ENCODE data around the gene ARMC12. TPM values are rescaled to one million over a fixed set of nuclear protein-coding genes. Genes with fewer than 3 reads are reported as not detected.
"Not testable (repeated sequence)": the region's sequence is repeated elsewhere in the genome, so short reads cannot be mapped to it uniquely, and the experiment has no call there.

Gene ARMC12
- total RNA-seq, 1 donor from 2014 or later: 0.53 TPM

DNA sequence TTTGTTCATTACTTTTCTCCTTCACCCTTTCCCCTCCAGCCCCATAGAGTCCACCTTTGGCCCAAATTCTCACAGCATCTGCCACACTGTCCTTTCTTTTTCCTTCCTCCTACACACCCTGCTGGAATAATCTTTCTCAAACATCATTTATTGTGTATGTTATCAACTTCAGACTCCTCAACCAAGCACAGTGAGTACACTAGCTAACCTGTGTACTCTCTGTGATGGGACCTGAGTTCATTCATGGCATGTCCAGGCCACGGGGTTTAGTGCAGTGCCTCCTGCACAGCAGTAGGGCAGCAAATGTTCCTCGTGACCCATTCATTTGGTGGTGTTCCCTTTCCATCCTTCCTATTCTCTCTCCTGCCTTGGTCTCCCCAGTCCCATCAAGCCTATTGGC, 7.1 kb upstream of the ARMC12 start:
- no peaks in the 10 kb centered on the region for H3K36me3 ChIP-seq (ENCODE audit: control insufficient read depth, insufficient read depth, low read length)
- no peak overlapping the region for H3K4me3 ChIP-seq (ENCODE audit: low read depth, low read length)
- FAIRE-seq (no peak), DNase-seq (ENCODE audit: low read depth) (no peak)
- TF ChIP-seq, protein P1, sequence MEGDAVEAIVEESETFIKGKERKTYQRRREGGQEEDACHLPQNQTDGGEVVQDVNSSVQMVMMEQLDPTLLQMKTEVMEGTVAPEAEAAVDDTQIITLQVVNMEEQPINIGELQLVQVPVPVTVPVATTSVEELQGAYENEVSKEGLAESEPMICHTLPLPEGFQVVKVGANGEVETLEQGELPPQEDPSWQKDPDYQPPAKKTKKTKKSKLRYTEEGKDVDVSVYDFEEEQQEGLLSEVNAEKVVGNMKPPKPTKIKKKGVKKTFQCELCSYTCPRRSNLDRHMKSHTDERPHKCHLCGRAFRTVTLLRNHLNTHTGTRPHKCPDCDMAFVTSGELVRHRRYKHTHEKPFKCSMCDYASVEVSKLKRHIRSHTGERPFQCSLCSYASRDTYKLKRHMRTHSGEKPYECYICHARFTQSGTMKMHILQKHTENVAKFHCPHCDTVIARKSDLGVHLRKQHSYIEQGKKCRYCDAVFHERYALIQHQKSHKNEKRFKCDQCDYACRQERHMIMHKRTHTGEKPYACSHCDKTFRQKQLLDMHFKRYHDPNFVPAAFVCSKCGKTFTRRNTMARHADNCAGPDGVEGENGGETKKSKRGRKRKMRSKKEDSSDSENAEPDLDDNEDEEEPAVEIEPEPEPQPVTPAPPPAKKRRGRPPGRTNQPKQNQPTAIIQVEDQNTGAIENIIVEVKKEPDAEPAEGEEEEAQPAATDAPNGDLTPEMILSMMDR (IDR thresholded peaks at IDR 0.05; ENCODE audit: insufficient read depth, low read length, severe bottlenecking): no peak
- no peaks in the 10 kb centered on the region for H3K27me3 ChIP-seq (ENCODE audit: control insufficient read depth, insufficient read depth, low read length)

DNA sequence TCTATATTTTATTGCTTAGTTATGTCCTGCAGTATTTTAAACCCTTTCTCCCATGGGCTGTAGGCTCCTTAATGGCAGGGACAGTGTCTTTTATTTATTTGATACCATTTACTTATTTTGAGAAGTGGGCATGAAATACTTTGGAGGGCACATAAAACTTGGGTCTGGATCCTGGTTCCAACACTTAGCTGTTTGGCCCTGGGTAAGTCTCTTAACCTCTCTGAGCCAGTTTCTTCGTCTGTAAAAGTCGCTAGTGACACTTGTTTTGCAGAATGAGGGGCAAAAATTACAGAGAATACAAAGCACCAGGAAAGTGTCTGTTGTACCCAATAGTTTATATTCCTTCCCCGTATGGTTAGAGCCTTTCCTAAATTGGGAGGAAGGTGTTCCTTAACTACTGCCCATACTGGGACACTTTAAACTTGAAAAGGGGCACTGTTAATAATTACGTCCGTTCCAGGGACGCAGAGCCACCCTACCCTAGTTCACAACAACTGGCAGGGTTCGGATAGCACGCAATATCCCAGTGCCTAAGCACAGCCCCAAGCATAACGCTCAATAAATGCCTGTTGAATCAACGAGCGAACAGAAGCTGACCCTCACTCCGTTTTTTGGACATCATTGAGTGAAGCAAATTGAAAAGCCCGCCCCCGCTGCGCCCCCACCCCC, 6.0 kb upstream of the ARMC12 start:
- FAIRE-seq: no peak
- no peaks in the 10 kb centered on the region for H3K36me3 ChIP-seq (ENCODE audit: control insufficient read depth, insufficient read depth, low read length)
- no peak for DNase-seq (ENCODE audit: low read depth)
- no peaks in the 10 kb centered on the region for H3K27me3 ChIP-seq (ENCODE audit: control insufficient read depth, insufficient read depth, low read length)
- no peak overlapping the region for H3K4me3 ChIP-seq (ENCODE audit: low read depth, low read length)
- TF ChIP-seq, protein P1 (IDR thresholded peaks at IDR 0.05; ENCODE audit: insufficient read depth, low read length, severe bottlenecking): no peak

DNA sequence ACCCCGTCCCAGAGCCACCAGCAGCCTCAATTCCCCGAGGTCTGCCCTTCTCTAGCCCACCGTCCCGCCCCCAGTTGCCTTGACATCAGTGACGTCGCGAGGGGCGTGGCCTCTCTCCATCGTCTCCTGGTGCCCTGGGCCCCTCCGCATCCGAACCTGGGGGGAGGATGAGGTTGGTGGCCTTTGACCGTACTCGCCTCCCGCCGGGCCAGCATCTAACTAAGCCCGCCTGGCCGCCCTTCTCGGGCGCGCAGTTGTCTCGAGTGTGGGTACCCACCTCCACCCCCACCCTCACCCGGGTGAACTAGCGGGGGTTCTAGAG, 5.5 kb upstream of the ARMC12 start:
- H3K4me3 ChIP-seq (ENCODE audit: low read depth, low read length): peak overlapping the region; percentile 47
- FAIRE-seq: no peak
- TF ChIP-seq, protein P1 (IDR thresholded peaks at IDR 0.05; ENCODE audit: insufficient read depth, low read length, severe bottlenecking): no peak
- no peaks in the 10 kb centered on the region for H3K36me3 ChIP-seq (ENCODE audit: control insufficient read depth, insufficient read depth, low read length)
- no peaks in the 10 kb centered on the region for H3K27me3 ChIP-seq (ENCODE audit: control insufficient read depth, insufficient read depth, low read length)
- DNase-seq (ENCODE audit: low read depth): peak; percentile 47

DNA sequence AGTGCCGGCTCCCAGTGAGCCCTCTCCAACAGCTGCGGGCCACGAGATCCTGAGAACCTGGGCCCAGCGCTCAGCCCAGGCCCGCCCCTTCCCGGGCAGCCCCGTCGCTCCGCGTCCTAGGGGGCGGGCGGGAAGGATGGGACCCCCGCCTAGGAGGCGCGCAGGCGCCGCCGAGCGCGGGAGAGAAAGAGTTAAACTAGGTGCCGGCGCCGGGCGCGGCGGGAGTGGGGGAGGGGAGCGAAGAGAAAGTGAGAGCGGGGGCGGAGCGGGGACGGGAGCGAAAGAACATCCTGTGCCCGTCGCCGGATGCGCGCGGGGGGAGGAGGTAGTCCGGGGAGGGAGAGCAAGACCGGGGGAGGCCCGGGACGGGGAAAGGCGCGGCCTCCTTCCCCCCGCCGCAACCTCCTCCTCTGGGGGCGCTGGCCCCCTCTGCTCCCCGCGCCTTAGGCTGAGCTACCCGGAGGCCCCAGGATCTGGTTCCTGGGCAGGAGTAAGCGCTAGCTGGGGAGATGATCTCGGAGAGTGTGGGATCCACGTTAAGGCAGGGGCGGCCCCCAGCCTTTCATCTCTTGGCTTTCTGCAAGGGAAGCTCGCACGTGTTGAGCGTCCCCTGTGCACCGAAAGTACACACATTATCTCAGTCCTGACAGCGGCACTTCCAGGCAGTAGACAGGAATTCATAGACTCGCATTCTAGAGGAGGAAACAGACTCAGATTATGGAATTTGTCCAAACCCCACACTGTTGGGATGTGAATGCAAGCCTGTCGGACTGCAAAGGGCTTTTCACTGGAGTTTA, 4.9 kb upstream of the ARMC12 start:
- peak; percentile 79 for DNase-seq (ENCODE audit: low read depth)
- FAIRE-seq: no peak

DNA sequence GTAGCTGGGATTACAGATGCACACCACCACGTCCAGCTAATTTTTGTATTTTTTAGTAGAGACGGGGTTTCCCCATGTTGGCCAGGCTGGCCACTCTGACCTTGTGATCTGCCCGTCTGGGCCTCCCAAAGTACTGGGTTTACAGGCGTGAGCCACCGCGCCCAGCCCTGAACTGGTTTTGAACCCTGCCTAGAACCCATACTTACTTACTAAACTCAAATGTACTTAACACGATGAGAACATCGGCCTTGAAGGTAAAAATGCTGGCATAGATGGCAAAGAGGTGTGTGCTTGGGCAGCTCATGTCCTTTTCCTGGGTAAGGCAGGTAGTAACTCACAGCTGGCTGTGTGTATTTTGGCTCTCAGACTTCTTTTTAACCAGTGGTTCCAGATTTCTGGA, 3.2 kb upstream of the ARMC12 start:
- TF ChIP-seq, protein P1 (IDR thresholded peaks at IDR 0.05; ENCODE audit: insufficient read depth, low read length, severe bottlenecking): no peak
- H3K4me3 ChIP-seq (ENCODE audit: low read depth, low read length): no peak overlapping the region
- H3K27me3 ChIP-seq (ENCODE audit: control insufficient read depth, insufficient read depth, low read length): no peaks in the 10 kb centered on the region
- FAIRE-seq (no peak), DNase-seq (ENCODE audit: low read depth) (no peak)
- no peaks in the 10 kb centered on the region for H3K36me3 ChIP-seq (ENCODE audit: control insufficient read depth, insufficient read depth, low read length)

More for the DNA sequence above, 4.9 kb upstream of the ARMC12 start:
- TF ChIP-seq, protein P1 (IDR thresholded peaks at IDR 0.05; ENCODE audit: insufficient read depth, low read length, severe bottlenecking): no peak
- peak overlapping the region; percentile 47 for H3K4me3 ChIP-seq (ENCODE audit: low read depth, low read length)
- H3K36me3 ChIP-seq (ENCODE audit: control insufficient read depth, insufficient read depth, low read length): no peaks in the 10 kb centered on the region
- H3K27me3 ChIP-seq (ENCODE audit: control insufficient read depth, insufficient read depth, low read length): no peaks in the 10 kb centered on the region

DNA sequence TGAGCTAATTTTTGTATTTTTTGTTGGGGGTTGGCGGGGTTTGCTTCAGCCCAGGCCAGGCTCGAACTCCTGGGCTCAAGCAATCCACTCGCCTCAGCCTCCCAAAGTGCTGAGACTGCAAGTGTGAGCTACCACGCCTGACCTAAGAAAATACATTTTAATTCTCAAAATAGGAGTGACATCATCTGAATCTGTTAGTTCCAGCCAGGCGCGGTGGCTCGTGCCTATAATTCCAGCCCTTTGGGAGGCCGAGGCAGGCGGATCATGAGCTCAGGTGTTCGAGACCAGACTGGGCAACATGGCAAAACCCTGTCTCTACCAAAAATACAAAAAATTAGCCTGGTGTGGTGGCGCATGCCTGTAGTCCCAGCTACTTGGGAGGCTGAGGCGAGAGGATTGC, 2.5 kb upstream of the ARMC12 start:
- not testable (repeated sequence) for DNase-seq (ENCODE audit: low read depth); FAIRE-seq; H3K4me3 ChIP-seq (ENCODE audit: low read depth, low read length); H3K36me3 ChIP-seq (ENCODE audit: control insufficient read depth, insufficient read depth, low read length); H3K27me3 ChIP-seq (ENCODE audit: control insufficient read depth, insufficient read depth, low read length)
